Cardiac ventricle fibroblast (primary cell): ENCODE measurements around the gene LGI1. TPM values are rescaled to one million over a fixed set of nuclear protein-coding genes. Genes with fewer than 3 reads are reported as not detected.

Experiments
- total RNA-seq: library from RNA; depleted of rRNA; stranded (reverse); fragments of >200 nt; gene quantifications from 2 replicates; pipeline ENCODE4 v1.2.3, GENCODE V29; 2015

Gene LGI1
- not detected in 2 replicates for total RNA-seq

DNA sequence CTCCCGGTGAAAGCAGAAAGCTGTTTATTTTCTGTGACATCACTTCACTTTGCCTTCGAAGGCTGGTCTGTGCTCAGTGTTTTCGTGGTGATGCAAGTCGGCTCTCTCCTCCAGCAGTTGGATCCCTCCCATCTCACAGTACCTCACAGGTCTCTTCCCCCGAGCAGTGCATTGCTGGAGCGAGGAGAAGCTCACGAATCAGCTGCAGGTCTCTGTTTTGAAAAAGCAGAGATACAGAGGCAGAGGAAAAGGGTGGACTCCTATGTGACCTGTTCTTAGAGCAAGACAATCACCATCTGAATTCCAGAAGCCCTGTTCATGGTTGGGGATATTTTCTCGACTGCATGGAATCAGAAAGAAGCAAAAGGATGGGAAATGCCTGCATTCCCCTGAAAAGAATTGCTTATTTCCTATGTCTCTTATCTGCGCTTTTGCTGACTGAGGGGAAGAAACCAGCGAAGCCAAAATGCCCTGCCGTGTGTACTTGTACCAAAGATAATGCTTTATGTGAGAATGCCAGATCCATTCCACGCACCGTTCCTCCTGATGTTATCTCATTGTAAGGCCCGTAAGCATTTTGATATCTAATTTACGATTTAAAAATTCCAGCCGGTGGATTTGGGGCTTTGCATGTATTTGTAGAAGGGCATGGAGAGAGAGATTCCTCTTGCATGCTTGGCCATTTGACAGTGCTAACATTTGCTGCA lies at the start of gene LGI1:
Gene LGI1, plus strand, starts transcription at position 136 of the 707 bp plus-strand sequence. Its CDS starts 209 bp downstream, at position 345.

Other genes with a start within 250 kb of the LGI1 start
- gene FFAR4, start 191.3 kb upstream of the LGI1 start, total RNA-seq, result not detected in 2 replicates
- gene RBP4, start 156.7 kb upstream of the LGI1 start, total RNA-seq, result 5.8 and 6.4 TPM in 2 replicates
- gene PDE6C, start 145.4 kb upstream of the LGI1 start, total RNA-seq, result not detected in 2 replicates
- 3.6 and 61.6 TPM in 2 replicates for gene FRA10AC1, start 55.3 kb upstream of the LGI1 start, total RNA-seq
- gene SLC35G1, start 136.0 kb downstream of the LGI1 start, total RNA-seq, result 3.7 and 5.6 TPM in 2 replicates
- 4.2 and 4.9 TPM in 2 replicates for gene PLCE1, start 236.0 kb downstream of the LGI1 start, total RNA-seq